Rectal smooth muscle tissue (tissue), 1 donor: ENCODE results near the gene SCARB2.

Experiments
- H3K27ac ChIP-seq: one replicate; pipeline ENCODE4 v1.7.0; 2013; ENCODE audit warnings: low read depth, low read length, inconsistent platforms
- H3K27me3 ChIP-seq: one replicate; pipeline ENCODE4 v1.7.0; 2013; ENCODE audit warnings: low read length; ENCODE audit not compliant: control insufficient read depth, insufficient read depth
- H3K36me3 ChIP-seq: one replicate; pipeline ENCODE4 v1.7.0; 2013; ENCODE audit warnings: low read length; ENCODE audit not compliant: control insufficient read depth, insufficient read depth
- H3K4me1 ChIP-seq: one replicate; pipeline ENCODE4 v1.7.0; 2013; ENCODE audit warnings: low read length; ENCODE audit not compliant: control insufficient read depth, insufficient read depth
- H3K4me3 ChIP-seq: one replicate; pipeline ENCODE4 v1.7.0; 2013; ENCODE audit warnings: low read length
- H3K9ac ChIP-seq: one replicate; pipeline ENCODE4 v1.7.0; 2013; ENCODE audit warnings: low read length

SCARB2 gene

GRCh38 chr4:76156635-76157034, 57.0 kb downstream of the SCARB2 start:
- H3K27me3 ChIP-seq = no peaks in the 10 kb centered on the region
- no peak overlapping the region for H3K9ac ChIP-seq
- peaks cover 3% of the 10 kb centered on the region for H3K36me3 ChIP-seq
- H3K4me1 ChIP-seq = no peaks in the 10 kb centered on the region
- no peak overlapping the region for H3K27ac ChIP-seq
- H3K4me3 ChIP-seq = no peak overlapping the region

- H3K27ac ChIP-seq = no peak overlapping the region
- no peaks in the 10 kb centered on the region for H3K4me1 ChIP-seq
Measured at GRCh38 chr4:76155979-76156378, 57.6 kb downstream of the SCARB2 start.

GRCh38 chr4:76153356-76153755, 60.3 kb downstream of the SCARB2 start:
- no peaks in the 10 kb centered on the region for H3K36me3 ChIP-seq
- H3K4me1 ChIP-seq = peaks cover 6% of the 10 kb centered on the region
- H3K9ac ChIP-seq = no peak overlapping the region
- no peak overlapping the region for H3K27ac ChIP-seq
- H3K27me3 ChIP-seq = no peaks in the 10 kb centered on the region
- H3K4me3 ChIP-seq = no peak overlapping the region

More at GRCh38 chr4:76155979-76156378, 57.6 kb downstream of the SCARB2 start:
- Histone ChIP-seq H3K36me3 (no peaks in the 10 kb centered on the region), H3K4me3 (no peak overlapping the region), H3K9ac (no peak overlapping the region), H3K27me3 (no peaks in the 10 kb centered on the region)

GRCh38 chr4:76148142-76148865, 65.3 kb downstream of the SCARB2 start, which contains the start of gene NUP54:
Gene NUP54 (minus strand): TSS chr4:76148397. CDS start chr4:76148374, 23 bp downstream.
- H3K4me1 ChIP-seq = peaks cover 17% of the 10 kb centered on the region
- peak within 1 kb of the TSS; percentile 93 for H3K27ac ChIP-seq
- H3K9ac ChIP-seq = peak within 1 kb of the TSS; percentile 75
- no peaks in the 10 kb centered on the region for H3K36me3 ChIP-seq
- peak within 1 kb of the TSS; percentile 96 for H3K4me3 ChIP-seq
- no peaks in the 10 kb centered on the region for H3K27me3 ChIP-seq

- Histone ChIP-seq H3K4me3 (peak overlapping the region; percentile 96), H3K27me3 (no peaks in the 10 kb centered on the region), H3K27ac (peak overlapping the region; percentile 93)
Measured at GRCh38 chr4:76147454-76148141, 66.0 kb downstream of the SCARB2 start.

GRCh38 chr4:76144546-76144945, 69.1 kb downstream of the SCARB2 start:
- Histone ChIP-seq H3K36me3 (peaks cover 9% of the 10 kb centered on the region), H3K27ac (no peak overlapping the region)

More at GRCh38 chr4:76147454-76148141, 66.0 kb downstream of the SCARB2 start:
- peaks cover 17% of the 10 kb centered on the region for H3K4me1 ChIP-seq
- H3K9ac ChIP-seq = peak overlapping the region; percentile 75
- H3K36me3 ChIP-seq = no peaks in the 10 kb centered on the region

GRCh38 chr4:76141241-76141640, 72.4 kb downstream of the SCARB2 start:
- no peaks in the 10 kb centered on the region for H3K27me3 ChIP-seq
- H3K9ac ChIP-seq = no peak overlapping the region
- H3K4me3 ChIP-seq = no peak overlapping the region
- H3K27ac ChIP-seq = no peak overlapping the region
- peaks cover 9% of the 10 kb centered on the region for H3K36me3 ChIP-seq
- peaks cover 2% of the 10 kb centered on the region for H3K4me1 ChIP-seq

More at GRCh38 chr4:76144546-76144945, 69.1 kb downstream of the SCARB2 start:
- Histone ChIP-seq H3K4me1 (peaks cover 17% of the 10 kb centered on the region), H3K9ac (no peak overlapping the region), H3K4me3 (no peak overlapping the region), H3K27me3 (no peaks in the 10 kb centered on the region)

GRCh38 chr4:76127754-76128153, 85.9 kb downstream of the SCARB2 start:
- no peaks in the 10 kb centered on the region for H3K27me3 ChIP-seq
- no peak overlapping the region for H3K4me3 ChIP-seq
- H3K4me1 ChIP-seq = no peaks in the 10 kb centered on the region
- H3K27ac ChIP-seq = no peak overlapping the region
- H3K9ac ChIP-seq = no peak overlapping the region
- H3K36me3 ChIP-seq = peaks cover 4% of the 10 kb centered on the region

GRCh38 chr4:76125816-76126215, 87.8 kb downstream of the SCARB2 start:
- Histone ChIP-seq H3K36me3 (peaks cover 4% of the 10 kb centered on the region), H3K4me1 (no peaks in the 10 kb centered on the region), H3K27me3 (no peaks in the 10 kb centered on the region), H3K4me3 (no peak overlapping the region), H3K27ac (no peak overlapping the region), H3K9ac (no peak overlapping the region)

- Histone ChIP-seq H3K27ac (no peak overlapping the region), H3K4me1 (no peaks in the 10 kb centered on the region), H3K27me3 (no peaks in the 10 kb centered on the region), H3K36me3 (peaks cover 10% of the 10 kb centered on the region), H3K4me3 (no peak overlapping the region), H3K9ac (no peak overlapping the region)
Measured at GRCh38 chr4:76120199-76120598, 93.4 kb downstream of the SCARB2 start.

GRCh38 chr4:76117536-76117935, 96.1 kb downstream of the SCARB2 start:
- Histone ChIP-seq H3K27ac (no peak overlapping the region), H3K4me1 (no peaks in the 10 kb centered on the region), H3K4me3 (no peak overlapping the region), H3K27me3 (no peaks in the 10 kb centered on the region), H3K9ac (no peak overlapping the region), H3K36me3 (peaks cover 14% of the 10 kb centered on the region)

- Histone ChIP-seq H3K27me3 (no peaks in the 10 kb centered on the region), H3K4me3 (no peak overlapping the region), H3K4me1 (no peaks in the 10 kb centered on the region), H3K9ac (no peak overlapping the region), H3K36me3 (peaks cover 14% of the 10 kb centered on the region), H3K27ac (no peak overlapping the region)
Measured at GRCh38 chr4:76116821-76117220, 96.8 kb downstream of the SCARB2 start.
